GM12878 (cell line): Measurements from ENCODE around the gene LUZP2. TPM values are rescaled to one million over a fixed set of nuclear protein-coding genes. Genes with fewer than 3 reads are reported as not detected.

Source experiments
- ATAC-seq: fragments of 200-7000 bp; cut with Tn5 transposase; 3 replicates; pipeline ENCODE4 v1.9.1; 2020; ENCODE audit warnings: mild to moderate bottlenecking, moderate library complexity
- BruUV-seq: library from RNA; stranded (reverse); fragments of 400-500 nt; replicated peaks from 2 replicates; lab custom pipeline; 2021; lab: Mats Ljungman, UMichigan
- CTCF ChIA-PET: fragments of 300-600 bp; sonication (Branson Sonifier 250); formaldehyde crosslinking; extraction: SDS; loops from one replicate; lab custom pipeline; 2021; ENCODE audit warnings: inconsistent platforms; lab: Yijun Ruan, JAX
- POLR2A ChIA-PET: fragments of 350-600 bp; formaldehyde crosslinking; extraction: SDS; loops from one replicate; lab custom pipeline; 2021; ENCODE audit warnings: inconsistent platforms; lab: Charles Lee
- RAD21 ChIA-PET: fragments of 300-600 bp; sonication (Branson Sonifier 250); formaldehyde crosslinking; loops from one replicate; lab custom pipeline; 2023; ENCODE audit warnings: antibody characterized with exemption; ENCODE audit not compliant: unreplicated experiment; lab: Charles Lee
- SMC1A ChIA-PET: fragments of 300-600 bp; sonication (Branson Sonifier 250); formaldehyde crosslinking; loops from one replicate; lab custom pipeline; 2023; ENCODE audit not compliant: unreplicated experiment, uncharacterized antibody; lab: Charles Lee
- DNase-seq: peaks from one replicate; pipeline ENCODE4 v3.0.0-alpha.2; 2011; ENCODE audit warnings: low read depth, low spot score
- FAIRE-seq: peaks from 3 replicates; lab custom pipeline; 2011; peaks lifted over from hg19 to GRCh38; lab: Jason Lieb, UNC
- H2AFZ ChIP-seq: 2 replicates; pipeline ENCODE4 v1.6.0; 2011; ENCODE audit warnings: low read depth, low read length, control low read depth; ENCODE audit not compliant: control insufficient read depth
- H3K27ac ChIP-seq: 2 replicates; pipeline ENCODE4 v1.5.1; 2011; ENCODE audit warnings: control low read depth; ENCODE audit not compliant: control insufficient read depth, insufficient read depth
- H3K27me3 ChIP-seq, 2 experiments: replicated peaks in 1 of 2; 2 replicates each; pipeline versions ENCODE4 v1.6.0 to v1.6.1; 2011; ENCODE audit warnings: low read length in 1 of 2; ENCODE audit not compliant: control insufficient read depth in 2 of 2, insufficient read depth in 2 of 2
- H3K36me3 ChIP-seq, 2 experiments: 2 replicates each; pipeline ENCODE4 v1.5.1; 2011; ENCODE audit warnings: low read length in 1 of 2; ENCODE audit not compliant: control insufficient read depth in 2 of 2, insufficient read depth in 2 of 2
- H3K4me1 ChIP-seq: 2 replicates; pipeline ENCODE4 v1.6.1; 2011; ENCODE audit warnings: mild to moderate bottlenecking, low read length, moderate library complexity, mixed read lengths; ENCODE audit not compliant: control insufficient read depth, insufficient read depth
- H3K4me2 ChIP-seq: 2 replicates; pipeline ENCODE4 v1.6.0; 2011; ENCODE audit warnings: control low read depth; ENCODE audit not compliant: control insufficient read depth, insufficient read depth
- H3K4me3 ChIP-seq: fragments of 200-600 bp; sonication (generic); 2 replicates; pipeline ENCODE4 v1.5.1; 2016
- H3K79me2 ChIP-seq: 2 replicates; pipeline ENCODE4 v1.6.0; 2011; ENCODE audit warnings: low read length; ENCODE audit not compliant: control insufficient read depth, insufficient read depth
- H3K9ac ChIP-seq: 2 replicates; pipeline ENCODE4 v1.8.0; 2011; ENCODE audit warnings: low read length, control low read depth, mixed read lengths; ENCODE audit not compliant: control insufficient read depth, insufficient read depth
- H3K9me3 ChIP-seq: replicated peaks from 3 replicates; pipeline ENCODE4 v1.5.1; 2011; ENCODE audit warnings: mild to moderate bottlenecking, low read length; ENCODE audit not compliant: control insufficient read depth, insufficient read depth
- H4K20me1 ChIP-seq: 2 replicates; pipeline ENCODE4 v1.6.0; 2011; ENCODE audit not compliant: control insufficient read depth, insufficient read depth
- HCFC1 ChIP-seq: fragments of 150-350 bp; IDR thresholded peaks from 2 replicates; pipeline ENCODE4 v1.6.1; 2014; ENCODE audit warnings: low read length
- JUND ChIP-seq: IDR thresholded peaks from 2 replicates; pipeline ENCODE4 v1.6.1; 2012; ENCODE audit warnings: low read depth, mild to moderate bottlenecking, low read length, improper control_type of control experiment, moderate library complexity
- RCOR1 ChIP-seq: conservative IDR thresholded peaks from 2 replicates; pipeline ENCODE4 v1.6.1; 2012; ENCODE audit warnings: low read depth, low read length, improper control_type of control experiment
- WGBS: methylation state at CpG from one replicate; pipeline ENCODE4 v1.1.6; 2016; ENCODE audit warnings: low lambda C conversion rate; ENCODE audit not compliant: insufficient replicate concordance, insufficient coverage; ENCODE audit errors: missing lambda C conversion rate; 5-methylcytosine and 5-hydroxymethylcytosine counted together
- in situ Hi-C: fragments of 300-500 bp; cut with MboI; formaldehyde crosslinking; loops from 9 replicates; pipeline ENCODE4 v1.14.3; 2018; ENCODE audit warnings: mixed read lengths
- intact Hi-C: fragments of 100-400 bp; cut with micrococcal nuclease; formaldehyde crosslinking; loops from one replicate; pipeline ENCODE4 v1.14.2; 2022; ENCODE audit not compliant: unreplicated experiment
- polyA plus RNA-seq, 11 experiments: library from polyadenylated mRNA; depleted of rRNA in 4 of 11; unstranded in 6 of 11; stranded (reverse) in 5 of 11; fragments of >200 nt; fragmentation: Nextera tagmentation in 4 of 11; fragmentation: Illumina TruSeq in 1 of 11; extraction: Ambion mirVana in 4 of 11; extraction: Trizol in 1 of 11; gene quantifications; 1 replicate in 1 of 11; 2 replicates in 10 of 11; pipeline versions ENCODE4 v1.2.1 to v1.2.3, GENCODE V29; 2011 to 2016; ENCODE audit warnings: inconsistent platforms in 2 of 11, missing spikeins in 2 of 11, low read depth in 1 of 11
- total RNA-seq, 4 experiments: library from RNA; depleted of rRNA in 3 of 4; stranded (reverse); fragments of >200 nt in 3 of 4; fragmentation: Illumina TruSeq in 1 of 4; extraction: Trizol in 1 of 4; gene quantifications; 2 replicates each; pipeline versions ENCODE4 v1.2.1 to v1.2.3, GENCODE V29; 2013 to 2021
- TF ChIP-seq, protein P1 (sequence below): IDR thresholded peaks from 2 replicates; pipeline ENCODE4 v1.6.1; 2012; ENCODE audit warnings: low read depth, low read length, improper control_type of control experiment

Gene LUZP2
- total and polyA plus RNA-seq, 10 of the 15 experiments (the other 5 are each of a cell fraction or from before 2014, with no cell fraction given) = not detected

GRCh38 chr11:24559315-24559714 lies 62.5 kb downstream of the LUZP2 start:
- ChIA-PET SMC1A (no interaction called here), RAD21 (no interaction called here), CTCF (no interaction called here), POLR2A (no interaction called here)
- H3K36me3 ChIP-seq = no peaks in the 10 kb centered on the region
- no peak overlapping the region for H3K4me2 ChIP-seq
- in situ Hi-C loops (no loop called here), intact Hi-C loops (no loop called here)
- H3K4me1 ChIP-seq = no peaks in the 10 kb centered on the region
- no peak overlapping the region for H3K27ac ChIP-seq
- H2AFZ ChIP-seq = no peak overlapping the region
- no peak overlapping the region for H3K9ac ChIP-seq
- no peak overlapping the region for H3K4me3 ChIP-seq
- TF ChIP-seq, protein P1, sequence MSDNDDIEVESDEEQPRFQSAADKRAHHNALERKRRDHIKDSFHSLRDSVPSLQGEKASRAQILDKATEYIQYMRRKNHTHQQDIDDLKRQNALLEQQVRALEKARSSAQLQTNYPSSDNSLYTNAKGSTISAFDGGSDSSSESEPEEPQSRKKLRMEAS = no peak
- no peaks in the 10 kb centered on the region for H3K79me2 ChIP-seq
- no peaks in the 10 kb centered on the region for H4K20me1 ChIP-seq
- DNase-seq (no peak), ATAC-seq (no peak), FAIRE-seq (no peak)
- no TSS peak for BruUV-seq
- H3K9me3 ChIP-seq = no peaks in the 10 kb centered on the region
- H3K27me3 ChIP-seq = no peaks in the 10 kb centered on the region; a peak in 1 of 4 replicates

GRCh38 chr11:24560324-24560723 lies 63.5 kb downstream of the LUZP2 start:
- no peaks in the 10 kb centered on the region for H3K79me2 ChIP-seq
- no peaks in the 10 kb centered on the region for H3K9me3 ChIP-seq
- no peak for FAIRE-seq
- SMC1A ChIA-PET = no interaction called here
- no peak overlapping the region for H3K27ac ChIP-seq
- TF ChIP-seq HCFC1 (no peak), RCOR1 (no peak), JUND (no peak)
- no peak for ATAC-seq
- no peak overlapping the region for H3K9ac ChIP-seq
- POLR2A ChIA-PET = no interaction called here
- H3K4me3 ChIP-seq = no peak overlapping the region
- no peak for DNase-seq
- no peaks in the 10 kb centered on the region for H3K4me1 ChIP-seq
- RAD21 ChIA-PET = no interaction called here
- H2AFZ ChIP-seq = no peak overlapping the region
- in situ Hi-C loops (no loop called here), intact Hi-C loops (no loop called here)
- no peaks in the 10 kb centered on the region for H3K36me3 ChIP-seq
- WGBS = 42% methylated on average over 4 of the region's 4 CpGs
- CTCF ChIA-PET = no interaction called here
- H3K4me2 ChIP-seq = no peak overlapping the region
- H3K27me3 ChIP-seq = no peaks in the 10 kb centered on the region; a peak in 1 of 4 replicates
- no peaks in the 10 kb centered on the region for H4K20me1 ChIP-seq
- BruUV-seq = no TSS peak
